ENCODE results near the gene LRP5. TPM values are rescaled to one million over a fixed set of nuclear protein-coding genes. Genes with fewer than 3 reads are reported as not detected.
"Not testable (repeated sequence)": the region's sequence is repeated elsewhere in the genome, so short reads cannot be mapped to it uniquely, and the experiment has no call there.

LRP5 gene
- total RNA-seq, 1 donor from 2014 or later: 38.7 TPM

- Mint-ChIP-seq H3K4me3 (ENCODE audit: unreplicated experiment) (no peak overlapping the region), H3K9me3 (ENCODE audit: low read depth) (no peaks in the 10 kb centered on the region), H3K27me3 (ENCODE audit: low read depth) (no peaks in the 10 kb centered on the region), H3K27ac (ENCODE audit: unreplicated experiment) (no peak overlapping the region), H3K4me1 (ENCODE audit: low read depth) (peaks cover 7% of the 10 kb centered on the region), H3K36me3 (ENCODE audit: low read depth) (no peaks in the 10 kb centered on the region)
- no peak for TF ChIP-seq CTCF (IDR thresholded peaks at IDR 0.05)
- no peak for DNase-seq (ENCODE audit: low spot score)
Observed at GRCh38 chr11:68298659-68299516, 13.5 kb upstream of the LRP5 start.

- not testable (repeated sequence) for H3K4me3 Mint-ChIP-seq (ENCODE audit: unreplicated experiment); DNase-seq (ENCODE audit: low spot score); H3K9me3 Mint-ChIP-seq (ENCODE audit: low read depth); H3K36me3 Mint-ChIP-seq (ENCODE audit: low read depth); H3K27me3 Mint-ChIP-seq (ENCODE audit: low read depth); H3K4me1 Mint-ChIP-seq (ENCODE audit: low read depth); H3K27ac Mint-ChIP-seq (ENCODE audit: unreplicated experiment)
Observed at GRCh38 chr11:68299517-68299879, 12.9 kb upstream of the LRP5 start.

- H3K4me3 Mint-ChIP-seq (ENCODE audit: unreplicated experiment): no peak overlapping the region
- peaks cover 7% of the 10 kb centered on the region for H3K4me1 Mint-ChIP-seq (ENCODE audit: low read depth)
- TF ChIP-seq CTCF (IDR thresholded peaks at IDR 0.05): no peak
- H3K9me3 Mint-ChIP-seq (ENCODE audit: low read depth): no peaks in the 10 kb centered on the region
- H3K27me3 Mint-ChIP-seq (ENCODE audit: low read depth): no peaks in the 10 kb centered on the region
- H3K27ac Mint-ChIP-seq (ENCODE audit: unreplicated experiment): no peak overlapping the region
- no peaks in the 10 kb centered on the region for H3K36me3 Mint-ChIP-seq (ENCODE audit: low read depth)
- DNase-seq (ENCODE audit: low spot score): peak; percentile 55
Observed at GRCh38 chr11:68300076-68300830, 12.1 kb upstream of the LRP5 start.

GRCh38 chr11:68302256-68302655, 10.1 kb upstream of the LRP5 start:
- H3K27ac Mint-ChIP-seq (ENCODE audit: unreplicated experiment): no peak overlapping the region
- no peaks in the 10 kb centered on the region for H3K36me3 Mint-ChIP-seq (ENCODE audit: low read depth)
- peaks cover 7% of the 10 kb centered on the region for H3K4me1 Mint-ChIP-seq (ENCODE audit: low read depth)
- TF ChIP-seq CTCF (IDR thresholded peaks at IDR 0.05): no peak
- H3K4me3 Mint-ChIP-seq (ENCODE audit: unreplicated experiment): no peak overlapping the region
- DNase-seq (ENCODE audit: low spot score): peak; percentile 50
- no peaks in the 10 kb centered on the region for H3K9me3 Mint-ChIP-seq (ENCODE audit: low read depth)
- H3K27me3 Mint-ChIP-seq (ENCODE audit: low read depth): no peaks in the 10 kb centered on the region

- no peak for DNase-seq (ENCODE audit: low spot score)
- H3K27me3 Mint-ChIP-seq (ENCODE audit: low read depth): no peaks in the 10 kb centered on the region
- H3K4me3 Mint-ChIP-seq (ENCODE audit: unreplicated experiment): no peak overlapping the region
- H3K9me3 Mint-ChIP-seq (ENCODE audit: low read depth): no peaks in the 10 kb centered on the region
- TF ChIP-seq CTCF (IDR thresholded peaks at IDR 0.05): no peak
- H3K36me3 Mint-ChIP-seq (ENCODE audit: low read depth): no peaks in the 10 kb centered on the region
- peaks cover 6% of the 10 kb centered on the region for H3K4me1 Mint-ChIP-seq (ENCODE audit: low read depth)
- no peak overlapping the region for H3K27ac Mint-ChIP-seq (ENCODE audit: unreplicated experiment)
Observed at GRCh38 chr11:68302670-68303069, 9.7 kb upstream of the LRP5 start.

Measured in chondrocyte (in vitro differentiated cells).